ENCODE data around the gene TSKU.
"Not testable (repeated sequence)": the region's sequence is repeated elsewhere in the genome, so short reads cannot be mapped to it uniquely, and the experiment has no call there.

DNA sequence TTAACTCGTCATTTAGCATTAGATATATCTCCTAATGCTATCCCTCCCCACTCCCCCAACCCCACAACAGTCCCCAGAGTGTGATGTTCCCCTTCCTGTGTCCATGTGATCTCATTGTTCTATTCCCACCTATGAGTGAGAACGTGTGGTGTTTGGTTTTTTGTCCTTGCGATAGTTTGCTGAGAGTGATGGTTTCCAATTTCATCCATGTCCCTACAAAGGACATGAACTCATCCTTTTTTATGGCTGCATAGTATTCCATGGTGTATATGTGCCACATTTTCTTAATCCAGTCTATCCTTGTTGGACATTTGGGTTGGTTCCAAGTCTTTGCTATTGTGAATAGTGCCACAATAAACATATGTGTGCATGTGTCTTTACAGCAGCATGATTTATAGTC lies 43.4 kb downstream of the TSKU start:
- TF ChIP-seq EZH2, EZH2phosphoT487 (IDR thresholded peaks at IDR 0.05): not testable (repeated sequence)
- TF ChIP-seq, protein P1, sequence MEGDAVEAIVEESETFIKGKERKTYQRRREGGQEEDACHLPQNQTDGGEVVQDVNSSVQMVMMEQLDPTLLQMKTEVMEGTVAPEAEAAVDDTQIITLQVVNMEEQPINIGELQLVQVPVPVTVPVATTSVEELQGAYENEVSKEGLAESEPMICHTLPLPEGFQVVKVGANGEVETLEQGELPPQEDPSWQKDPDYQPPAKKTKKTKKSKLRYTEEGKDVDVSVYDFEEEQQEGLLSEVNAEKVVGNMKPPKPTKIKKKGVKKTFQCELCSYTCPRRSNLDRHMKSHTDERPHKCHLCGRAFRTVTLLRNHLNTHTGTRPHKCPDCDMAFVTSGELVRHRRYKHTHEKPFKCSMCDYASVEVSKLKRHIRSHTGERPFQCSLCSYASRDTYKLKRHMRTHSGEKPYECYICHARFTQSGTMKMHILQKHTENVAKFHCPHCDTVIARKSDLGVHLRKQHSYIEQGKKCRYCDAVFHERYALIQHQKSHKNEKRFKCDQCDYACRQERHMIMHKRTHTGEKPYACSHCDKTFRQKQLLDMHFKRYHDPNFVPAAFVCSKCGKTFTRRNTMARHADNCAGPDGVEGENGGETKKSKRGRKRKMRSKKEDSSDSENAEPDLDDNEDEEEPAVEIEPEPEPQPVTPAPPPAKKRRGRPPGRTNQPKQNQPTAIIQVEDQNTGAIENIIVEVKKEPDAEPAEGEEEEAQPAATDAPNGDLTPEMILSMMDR (IDR thresholded peaks at IDR 0.05) = not testable (repeated sequence)
